Left renal cortex interstitium (tissue), 4 donors: ENCODE measurements around the gene DPAGT1. TPM values are rescaled to one million over a fixed set of nuclear protein-coding genes. Genes with fewer than 3 reads are reported as not detected.
"Not testable (repeated sequence)": the region's sequence is repeated elsewhere in the genome, so short reads cannot be mapped to it uniquely, and the experiment has no call there.

Source experiments
- DNase-seq, 4 donors: peaks; one replicate each; pipeline ENCODE4 v3.0.0-alpha.2; 2013; ENCODE audit warnings: low read depth in 4 of 4, low spot score in 2 of 4, missing footprints in 1 of 4
- polyA plus RNA-seq, 4 donors: library from polyadenylated mRNA; unstranded; fragments of 120-200 nt; gene quantifications; one replicate each; pipeline ENCODE4 v1.2.1, GENCODE V29; 2013; ENCODE audit not compliant: insufficient read length in 4 of 4

DPAGT1 gene
- polyA plus RNA-seq, 4 donors: 47.7 to 64.9 (median 55.5) TPM

- no peak for DNase-seq
Observed at GRCh38 chr11:119116235-119116594, 14.6 kb upstream of the DPAGT1 start.

DNA sequence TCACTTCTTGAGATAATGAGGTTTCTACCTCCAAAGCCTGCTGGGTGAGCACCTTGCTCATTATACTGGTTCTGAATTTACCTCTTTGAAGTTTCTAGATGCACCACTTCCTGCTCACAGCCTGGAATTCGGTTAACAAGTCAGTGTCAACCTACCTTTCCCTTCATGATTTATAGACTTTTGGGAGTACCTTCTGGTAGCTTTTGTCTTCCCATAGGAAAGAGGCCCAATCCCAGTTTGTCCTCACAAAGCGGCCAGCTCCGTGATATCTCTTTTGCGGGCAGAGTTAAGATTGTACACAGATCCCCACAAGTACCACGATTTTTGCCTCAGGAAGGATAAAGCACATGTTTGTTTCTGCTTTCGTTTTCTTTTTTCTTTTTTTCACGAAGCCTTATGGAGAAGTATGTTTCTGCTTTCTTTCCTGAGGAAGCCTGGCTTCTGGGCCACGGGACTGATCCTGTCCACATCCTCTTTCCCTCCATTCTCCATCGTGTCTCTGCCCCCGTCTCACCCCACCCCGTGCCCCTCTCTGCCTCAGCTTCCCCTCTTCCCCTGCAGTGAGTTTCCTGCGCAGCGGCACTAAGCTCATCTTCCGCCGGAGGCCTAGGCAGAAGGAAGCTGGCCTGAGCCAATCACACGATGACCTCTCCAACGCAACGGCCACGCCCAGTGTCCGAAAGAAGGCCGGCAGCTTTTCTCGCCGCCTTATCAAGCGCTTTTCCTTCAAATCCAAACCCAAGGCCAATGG, 14.0 kb upstream of the DPAGT1 start:
- DNase-seq: no peak

GRCh38 chr11:119114351-119114750, 12.7 kb upstream of the DPAGT1 start:
- no peak for DNase-seq

- DNase-seq: no peak
Observed at GRCh38 chr11:119113716-119114115, 12.1 kb upstream of the DPAGT1 start.

GRCh38 chr11:119112314-119113020, 10.8 kb upstream of the DPAGT1 start:
- no peak for DNase-seq

- DNase-seq: no peak
Observed at GRCh38 chr11:119111361-119111925, 9.8 kb upstream of the DPAGT1 start.

GRCh38 chr11:119110439-119110838, 8.8 kb upstream of the DPAGT1 start:
- no peak for DNase-seq

- DNase-seq: no peak
Observed at GRCh38 chr11:119109843-119110242, 8.2 kb upstream of the DPAGT1 start.

DNA sequence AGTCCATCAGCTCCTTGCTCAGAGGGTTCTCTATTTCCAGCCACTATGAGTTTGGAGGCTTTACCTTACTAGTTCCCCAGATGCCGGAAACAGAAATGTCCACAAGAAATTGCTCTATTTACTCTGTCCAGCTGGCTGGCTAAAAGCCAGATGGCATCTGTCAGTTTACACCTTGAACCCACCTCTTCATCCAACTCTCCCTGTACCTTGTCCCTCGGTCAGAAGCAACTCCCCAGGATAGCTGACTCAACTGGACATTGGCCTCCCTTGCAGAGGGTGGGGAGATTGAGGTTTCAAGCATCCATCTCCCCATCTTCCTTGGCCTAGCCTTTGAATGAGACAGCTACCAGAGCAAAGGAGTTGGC, 7.2 kb upstream of the DPAGT1 start:
- no peak for DNase-seq

DNA sequence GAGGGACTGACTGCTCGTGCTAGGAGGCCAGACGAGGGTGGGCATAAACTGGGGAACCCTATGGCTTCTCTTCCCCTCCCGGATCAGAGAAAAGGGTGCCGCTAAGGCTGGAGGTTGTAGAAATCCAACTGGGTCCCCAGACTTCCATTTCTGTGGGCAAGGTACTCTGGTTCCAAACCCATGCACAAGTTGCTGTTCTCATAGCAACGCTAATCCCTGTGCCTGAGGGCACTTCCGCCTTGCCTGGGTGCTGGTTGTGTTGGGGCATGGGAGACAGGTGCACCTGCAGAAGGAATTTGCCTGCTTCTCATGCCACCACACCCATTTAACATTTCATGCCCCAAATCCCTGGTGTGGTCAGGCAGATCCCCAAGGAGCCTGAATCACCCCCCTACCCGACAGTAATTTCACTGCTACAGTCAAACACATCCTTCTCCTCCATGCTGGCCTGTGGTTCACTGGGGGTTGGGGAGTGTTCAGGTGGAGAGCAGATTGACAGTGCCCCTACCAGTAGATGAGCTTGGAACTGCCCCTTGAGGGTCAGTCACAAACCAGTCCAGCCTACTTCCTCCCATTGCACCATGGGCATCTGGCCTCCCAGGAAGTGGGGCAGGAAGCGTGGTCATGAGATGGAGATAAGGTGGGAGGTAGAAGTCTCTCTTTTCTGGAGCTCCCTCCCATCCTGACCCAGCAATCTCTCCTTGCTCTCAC, 6.6 kb upstream of the DPAGT1 start:
- DNase-seq: no peak

DNA sequence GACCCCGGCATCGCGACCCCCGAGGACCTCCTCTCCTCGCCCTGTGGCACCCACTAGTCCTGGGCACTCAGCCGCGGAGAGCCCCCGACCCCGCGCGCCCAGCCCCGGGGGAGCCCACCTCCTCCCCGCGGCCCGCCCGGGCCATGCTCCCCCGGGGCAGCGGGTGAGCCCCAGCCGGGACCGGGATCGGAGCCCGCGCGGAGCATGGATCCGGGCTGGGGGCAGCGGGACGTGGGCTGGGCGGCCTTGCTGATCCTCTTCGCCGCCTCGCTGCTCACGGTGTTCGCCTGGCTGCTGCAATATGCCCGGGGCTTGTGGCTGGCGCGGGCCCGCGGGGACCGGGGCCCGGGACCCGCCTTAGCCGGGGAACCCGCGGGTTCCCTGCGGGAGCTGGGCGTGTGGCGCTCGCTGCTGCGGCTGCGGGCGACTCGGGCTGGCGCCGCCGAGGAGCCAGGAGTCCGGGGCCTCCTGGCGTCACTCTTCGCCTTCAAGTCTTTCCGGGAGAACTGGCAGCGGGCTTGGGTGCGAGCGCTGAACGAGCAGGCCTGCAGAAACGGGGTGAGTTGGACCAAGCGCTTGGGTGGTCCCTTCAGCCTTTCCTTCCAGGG, 6.0 kb upstream of the DPAGT1 start:
- DNase-seq: no peak

DNA sequence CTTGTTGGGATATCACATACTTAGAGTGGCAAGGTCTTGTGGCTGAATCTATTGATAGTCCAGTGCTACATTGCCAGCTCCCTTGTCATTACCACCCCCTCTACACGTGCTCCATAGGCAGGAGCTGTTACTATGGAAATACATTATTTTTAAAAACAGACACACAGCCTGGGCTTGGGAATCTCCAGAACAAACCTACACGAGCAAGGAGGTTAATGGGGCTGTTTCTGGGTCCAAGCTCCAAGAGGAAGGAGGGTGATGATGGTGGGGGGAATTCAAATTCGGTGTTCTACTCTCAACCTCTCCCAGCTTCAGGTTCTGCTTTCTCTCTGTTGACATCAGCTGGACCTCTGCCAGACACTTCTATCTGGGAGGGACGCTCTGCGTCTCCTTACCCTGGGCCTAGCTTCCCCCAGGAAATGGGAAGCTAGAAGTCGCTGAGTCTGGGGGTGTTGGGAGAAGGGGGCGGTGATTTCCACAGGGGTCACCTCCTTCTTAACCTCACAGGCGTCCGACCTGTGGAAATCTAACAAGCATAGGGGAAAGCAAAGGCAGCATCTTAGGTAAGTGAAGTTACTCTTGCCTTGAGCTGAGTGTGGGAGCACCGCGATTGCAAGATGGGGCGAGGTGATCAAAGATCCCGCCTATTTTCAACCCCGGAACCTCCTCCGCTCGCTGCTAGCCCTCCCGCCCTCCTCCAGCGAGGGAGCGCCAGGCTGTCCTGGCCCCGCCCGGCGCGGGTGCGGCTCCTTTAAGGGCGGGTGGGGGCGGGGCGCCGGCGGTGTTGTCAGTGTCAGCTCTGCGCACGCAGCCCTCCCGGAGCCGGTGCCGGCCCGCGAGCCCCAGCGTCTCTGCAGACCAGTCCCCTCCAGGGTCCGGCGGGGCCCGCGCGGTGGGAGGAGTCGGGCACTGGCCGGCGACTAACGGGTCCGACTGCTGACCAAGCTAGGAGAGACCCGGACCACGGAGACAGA, 5.2 kb upstream of the DPAGT1 start, which contains the start of gene C2CD2L:
TSS of gene C2CD2L (plus strand) at position 781 of the 974 bp plus-strand sequence. CDS start 398 bp downstream, outside the sequence.
- DNase-seq: peak in 1 of 4 donors; percentile 78

- DNase-seq: no peak
Observed at GRCh38 chr11:119103793-119104192, 2.1 kb upstream of the DPAGT1 start.

GRCh38 chr11:119103161-119103664, 1.6 kb upstream of the DPAGT1 start:
- DNase-seq: not testable (repeated sequence)

DNA sequence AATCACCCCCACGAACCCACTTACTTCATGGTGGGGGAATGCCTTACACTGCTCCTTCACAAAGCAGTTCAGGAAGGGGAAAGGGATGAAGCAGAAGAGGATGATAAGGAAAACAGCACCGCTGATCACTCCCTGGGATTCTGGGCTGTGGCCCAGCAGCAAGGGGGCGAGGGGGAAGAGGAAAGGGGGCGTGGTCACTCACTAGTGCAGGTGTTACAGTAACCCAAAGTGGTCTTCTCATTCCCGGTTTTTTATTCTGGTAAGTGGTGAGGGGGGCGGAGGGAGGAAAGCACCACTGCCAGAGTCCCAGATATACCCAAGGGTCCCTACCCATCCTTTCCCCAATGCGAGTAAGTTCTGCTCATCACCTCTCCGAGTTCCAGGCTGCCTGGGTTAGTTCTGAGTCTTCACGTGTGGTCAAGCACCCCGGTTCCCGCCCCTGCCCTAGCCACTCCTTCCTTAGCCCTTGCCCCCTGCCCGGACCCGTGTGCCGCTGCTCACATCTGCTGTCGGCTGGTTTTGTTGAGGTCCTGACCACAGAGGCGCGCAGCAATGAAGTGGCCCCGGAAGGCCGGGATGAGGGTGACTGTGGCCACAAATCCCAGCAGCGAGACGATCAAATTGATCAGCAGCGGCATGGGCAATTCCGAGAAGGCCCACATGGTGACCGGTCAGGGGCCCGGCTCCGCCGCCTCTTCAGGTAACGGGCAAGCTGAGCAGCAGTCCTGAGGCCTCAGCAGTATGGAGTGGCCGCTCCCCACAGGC, 477 bp downstream of the DPAGT1 start:
- no peak for DNase-seq

- no peak for DNase-seq
Observed at GRCh38 chr11:119100246-119100970, 1.2 kb downstream of the DPAGT1 start.

- DNase-seq: no peak
Observed at GRCh38 chr11:119099711-119100110, 1.9 kb downstream of the DPAGT1 start.
